NAMALWA (cell line): ENCODE measurements around the gene HELT.

Source experiments
- DNase-seq: peaks from one replicate; pipeline ENCODE4 v3.0.0-alpha.2; 2015; ENCODE audit warnings: low spot score

HELT gene

GRCh38 chr4:185003596-185004351 is 14.5 kb upstream of the HELT start:
- DNase-seq, result no peak

DNA sequence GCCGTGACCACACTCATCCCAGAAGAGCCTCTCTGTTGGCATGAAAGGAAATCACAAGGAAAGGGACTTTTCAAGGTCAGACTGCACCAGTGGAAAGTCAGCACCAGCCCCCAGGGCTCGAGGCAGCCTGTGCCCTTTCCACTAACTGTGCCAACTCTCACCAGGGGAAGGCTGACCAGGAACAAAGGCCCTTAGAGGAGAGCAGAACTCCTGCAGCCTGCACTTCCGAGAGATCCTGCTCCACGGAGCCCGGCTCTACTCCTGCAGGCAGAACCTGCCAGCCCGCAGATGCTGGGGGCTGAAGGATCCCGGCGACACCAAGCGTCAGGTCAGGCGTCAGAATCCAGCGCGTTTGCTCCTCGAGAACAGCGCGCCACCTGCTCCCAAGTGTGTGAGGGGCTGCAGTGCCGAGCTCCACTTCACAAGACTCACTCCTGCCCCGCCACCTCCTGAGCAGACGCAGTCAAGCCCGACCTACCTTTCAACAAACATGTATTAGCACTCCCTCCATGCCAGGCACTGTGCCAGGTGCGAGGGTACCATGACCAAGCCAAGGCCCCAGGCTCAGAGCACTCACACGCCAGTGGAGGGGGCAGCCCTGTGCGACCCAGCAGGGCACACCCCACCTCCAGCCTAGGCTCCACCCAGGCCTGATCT is 13.6 kb upstream of the HELT start:
- DNase-seq, result no peak

GRCh38 chr4:185005219-185005819 is 13.0 kb upstream of the HELT start:
- peak; percentile 89 for DNase-seq

DNA sequence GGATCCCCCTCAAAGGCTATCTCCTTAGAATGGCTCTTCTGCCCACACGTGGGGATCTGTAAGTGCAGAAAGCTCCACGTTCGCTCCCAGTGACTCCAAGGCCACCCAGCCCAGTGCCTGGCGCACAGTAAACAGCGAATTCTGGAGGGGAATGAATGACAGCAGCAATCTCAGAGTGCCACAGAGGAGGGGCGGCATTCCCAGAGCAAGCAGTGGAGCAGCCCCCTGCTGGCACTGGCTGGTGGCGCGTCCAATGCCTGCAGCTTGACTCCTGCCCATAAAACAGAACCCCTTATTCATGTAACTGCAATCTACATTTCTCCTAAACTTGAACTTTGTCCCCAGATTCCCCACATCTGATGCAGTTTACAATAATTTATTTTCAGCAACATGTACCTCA is 6.9 kb upstream of the HELT start:
- DNase-seq, result peak; percentile 48

DNA sequence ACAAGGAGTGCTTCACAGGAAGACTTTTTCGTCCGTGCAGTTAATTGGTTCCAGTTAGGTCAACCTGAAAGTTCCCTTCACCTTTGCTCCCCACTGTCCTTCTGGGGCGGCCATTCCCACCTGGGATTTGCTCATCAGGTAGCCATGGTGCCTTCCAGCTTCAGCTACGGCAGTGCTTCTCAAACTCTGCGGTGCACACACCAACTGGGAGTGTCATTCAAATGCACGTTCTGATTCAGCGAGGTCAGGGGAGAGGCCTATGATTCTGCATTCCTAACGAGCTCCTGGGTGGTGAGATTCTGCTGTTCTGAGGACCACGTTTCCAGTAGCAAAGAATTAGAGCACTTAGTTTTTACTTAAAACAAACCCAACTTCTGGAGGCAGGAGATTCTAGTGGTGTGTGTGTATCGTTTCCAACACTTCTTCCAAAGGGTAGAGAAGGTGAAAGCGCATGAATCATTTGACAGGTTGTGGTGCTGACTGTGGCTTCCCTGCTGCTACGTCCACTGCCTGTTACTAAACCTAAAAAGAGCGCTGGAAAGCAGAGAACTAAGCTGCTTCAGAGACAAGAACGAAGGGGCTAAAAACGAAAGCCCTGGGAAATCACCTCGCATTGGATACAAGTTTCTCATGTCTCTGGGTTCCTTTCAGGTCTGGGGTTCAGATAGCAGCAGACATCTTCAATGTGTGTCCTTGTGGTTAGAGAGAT is 4.7 kb upstream of the HELT start:
- no peak for DNase-seq

DNA sequence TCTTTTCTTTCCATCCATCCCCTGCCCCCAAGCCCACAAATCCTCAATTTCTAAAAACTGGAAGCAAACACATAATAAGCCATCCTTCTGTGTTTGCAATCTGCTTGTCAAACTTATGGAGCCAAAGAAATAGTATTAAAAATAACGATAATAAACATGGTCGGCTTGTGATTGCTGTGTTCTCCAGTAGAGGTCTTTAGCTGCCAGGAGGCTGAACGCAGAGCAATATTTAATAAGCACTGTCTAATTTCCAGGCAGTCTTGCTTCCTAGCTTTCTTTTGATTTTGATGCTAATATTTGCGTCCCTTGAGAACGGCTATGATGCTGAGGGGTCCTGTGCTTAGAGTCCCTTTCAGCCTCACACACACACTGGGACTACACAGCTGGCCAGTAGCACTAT is 3.2 kb upstream of the HELT start:
- no peak for DNase-seq

GRCh38 chr4:185016101-185016940 is 2.0 kb upstream of the HELT start:
- no peak for DNase-seq

DNA sequence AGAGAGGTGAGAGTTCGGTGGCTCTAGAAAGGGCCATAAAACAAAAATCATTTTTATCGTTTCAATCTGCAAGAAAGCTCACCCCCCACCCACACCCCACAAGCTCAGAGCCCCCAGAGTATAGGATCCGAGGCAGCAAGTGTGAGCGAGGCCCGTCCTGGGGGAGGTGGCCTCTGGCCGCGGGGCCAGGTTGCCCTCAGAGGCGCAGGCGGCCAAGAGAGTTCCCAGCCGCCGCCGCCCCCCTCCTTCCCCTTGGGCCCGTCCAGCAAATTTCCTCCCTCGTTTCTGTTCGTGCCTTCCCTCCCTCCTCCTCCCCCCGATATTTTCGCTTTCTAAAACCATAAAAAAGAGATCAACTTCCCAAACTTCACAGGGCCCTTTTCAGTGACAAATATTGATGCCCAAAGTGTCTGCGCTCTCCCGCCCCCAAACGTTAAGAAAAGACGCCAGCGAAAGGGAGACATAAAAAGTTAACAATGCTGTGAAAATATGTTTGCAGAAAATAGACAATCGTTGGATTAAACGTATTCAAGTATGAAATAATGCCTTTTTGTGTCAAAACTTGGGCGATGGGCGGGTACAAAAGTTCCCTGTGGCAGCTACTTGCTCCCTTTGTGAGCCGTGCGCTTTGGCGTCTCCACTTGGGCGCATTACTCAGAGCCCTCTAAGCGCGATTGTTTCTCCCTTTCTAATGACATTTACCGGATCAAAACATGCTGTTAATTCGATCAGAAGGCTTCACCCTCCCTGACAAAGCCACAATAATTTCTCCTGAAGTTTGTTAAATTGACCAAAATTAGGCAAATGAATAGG is 1.1 kb upstream of the HELT start:
- DNase-seq, result no peak

GRCh38 chr4:185018834-185019455 is 655 bp downstream of the HELT start:
- no peak for DNase-seq

DNA sequence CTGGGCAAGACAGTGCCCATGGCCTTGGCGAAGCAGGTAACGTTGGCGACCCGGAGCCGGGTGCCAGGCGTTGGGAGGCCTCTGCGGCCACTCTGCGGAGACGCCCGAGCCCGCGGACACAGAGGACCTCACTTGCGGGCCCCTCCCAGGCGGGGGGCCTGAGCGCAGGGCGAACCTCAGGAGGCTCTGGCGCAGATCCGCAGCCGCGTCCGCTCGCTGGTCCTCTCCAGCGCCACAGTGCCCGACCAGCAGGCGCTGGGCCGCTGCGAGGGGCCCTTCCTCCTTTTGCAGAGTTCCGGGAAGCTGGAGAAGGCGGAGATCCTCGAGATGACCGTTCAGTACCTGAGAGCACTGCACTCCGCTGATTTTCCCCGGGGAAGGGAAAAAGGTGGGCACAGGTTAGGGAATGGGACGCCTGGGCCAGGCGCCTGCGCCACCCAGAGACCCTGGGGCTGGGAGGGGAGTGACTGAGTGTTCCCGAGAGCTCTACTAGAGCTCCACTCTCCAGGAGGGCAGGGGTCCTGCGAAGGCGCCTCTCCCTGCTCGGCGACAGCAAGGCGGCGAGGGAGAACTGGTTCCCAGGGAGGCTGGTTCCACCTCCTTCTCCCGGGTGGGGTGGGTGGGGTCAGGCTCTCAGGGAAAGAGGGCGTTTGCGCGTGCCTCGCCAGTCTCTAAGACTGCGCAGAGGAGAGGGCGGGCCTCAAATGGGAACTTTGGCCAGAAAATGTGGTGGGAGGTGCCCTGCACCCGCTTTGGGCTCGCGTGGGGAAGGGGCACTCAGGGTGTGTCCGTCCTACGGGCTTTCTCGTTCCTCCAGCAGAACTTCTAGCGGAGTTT is 1.4 kb downstream of the HELT start:
- DNase-seq, result no peak

DNA sequence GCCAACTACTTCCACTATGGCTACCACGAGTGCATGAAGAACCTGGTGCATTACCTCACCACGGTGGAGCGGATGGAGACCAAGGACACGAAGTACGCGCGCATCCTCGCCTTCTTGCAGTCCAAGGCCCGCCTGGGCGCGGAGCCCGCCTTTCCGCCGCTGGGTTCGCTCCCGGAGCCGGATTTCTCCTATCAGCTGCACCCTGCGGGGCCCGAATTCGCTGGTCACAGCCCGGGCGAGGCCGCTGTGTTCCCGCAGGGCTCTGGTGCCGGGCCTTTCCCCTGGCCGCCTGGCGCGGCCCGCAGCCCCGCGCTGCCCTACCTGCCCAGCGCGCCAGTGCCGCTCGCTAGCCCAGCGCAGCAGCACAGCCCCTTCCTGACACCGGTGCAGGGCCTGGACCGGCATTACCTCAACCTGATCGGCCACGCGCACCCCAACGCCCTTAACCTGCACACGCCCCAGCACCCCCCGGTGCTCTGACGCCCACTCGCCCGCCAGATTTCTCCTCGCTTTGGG is 2.1 kb downstream of the HELT start:
- DNase-seq, result no peak

DNA sequence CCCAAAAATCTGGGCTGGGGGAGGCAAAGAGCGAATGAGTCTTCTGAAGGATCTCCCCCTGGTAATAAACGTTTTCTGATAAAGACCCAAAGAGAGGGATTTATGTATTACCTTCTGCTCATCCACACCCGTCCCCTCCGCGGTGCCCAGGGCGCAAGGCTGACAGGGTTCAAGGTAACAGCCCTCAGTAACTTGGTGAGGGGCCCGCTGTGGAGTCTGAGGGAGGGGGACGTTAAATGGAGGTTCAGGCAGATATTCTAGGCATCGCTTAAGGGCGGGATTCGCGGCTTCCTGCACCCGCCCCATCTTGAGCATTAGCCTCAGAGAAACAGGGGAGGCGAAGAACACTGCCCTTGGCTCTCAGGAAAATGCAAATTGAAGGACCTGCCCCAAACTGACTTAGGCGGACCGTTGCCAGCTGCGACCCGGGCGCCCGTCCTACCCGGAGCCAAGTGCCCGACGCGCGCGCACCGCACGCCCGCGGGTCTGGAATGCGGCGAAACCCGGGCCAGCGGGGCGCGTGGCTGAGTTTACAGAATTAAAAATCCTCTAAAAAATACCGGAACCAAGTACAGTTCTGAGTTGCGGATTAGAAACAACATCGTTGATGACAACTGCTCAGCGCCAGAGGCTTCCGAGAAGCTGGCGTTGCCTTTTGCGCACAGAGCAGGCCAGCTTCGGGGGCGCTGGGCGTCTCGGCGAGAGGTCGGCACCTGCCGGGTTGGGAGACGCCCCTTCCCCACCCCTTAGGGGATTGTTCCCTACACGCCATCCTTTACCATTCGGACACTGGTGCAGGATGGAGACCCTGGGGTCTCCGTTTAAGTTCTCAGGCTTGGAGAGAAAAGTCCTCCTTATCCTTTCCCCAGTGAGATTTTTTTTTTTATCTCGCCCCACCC is 2.8 kb downstream of the HELT start:
- DNase-seq, result no peak

DNA sequence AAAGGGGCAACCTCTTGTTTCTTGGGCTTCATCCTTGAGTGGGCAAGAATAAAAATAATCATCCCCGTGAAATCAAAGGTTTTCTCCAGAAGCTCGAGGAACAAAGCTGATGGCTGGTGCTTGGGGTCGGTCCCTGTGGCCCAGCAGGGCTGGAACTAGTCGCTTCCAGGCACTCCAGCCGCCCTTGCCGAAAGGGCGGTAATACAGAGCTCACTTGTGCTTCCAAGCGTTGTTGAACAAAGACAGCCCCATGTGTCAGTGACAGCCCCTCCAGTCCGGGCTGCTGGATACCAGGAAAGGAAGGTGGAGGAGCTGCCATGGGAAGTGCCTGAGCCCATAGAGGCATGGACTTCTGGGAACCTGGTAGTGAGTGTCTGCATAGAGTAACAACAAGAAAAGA is 5.2 kb downstream of the HELT start:
- no peak for DNase-seq

- no peak for DNase-seq
These were observed 10.3 kb downstream of the HELT start for GRCh38 chr4:185028625-185029024.

DNA sequence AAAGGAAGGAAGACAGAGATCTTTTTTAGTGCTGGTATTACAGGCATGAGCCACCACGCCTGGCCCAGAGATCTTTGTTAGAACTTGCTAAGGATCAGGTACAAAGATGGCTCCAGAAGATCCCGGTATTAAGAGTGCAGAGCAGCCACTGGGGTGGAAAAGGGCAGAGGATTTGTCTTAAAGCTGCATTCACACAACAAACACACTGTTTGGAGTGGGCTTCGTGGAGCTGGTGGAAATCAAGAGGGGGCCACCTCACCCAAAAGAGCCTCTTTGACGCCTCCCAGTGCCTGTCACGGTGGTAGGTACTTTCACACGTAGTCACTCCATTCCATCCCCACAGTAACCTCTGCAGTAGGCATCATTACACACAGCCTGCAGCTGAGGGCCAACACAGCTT is 13.3 kb downstream of the HELT start:
- DNase-seq, result no peak

DNA sequence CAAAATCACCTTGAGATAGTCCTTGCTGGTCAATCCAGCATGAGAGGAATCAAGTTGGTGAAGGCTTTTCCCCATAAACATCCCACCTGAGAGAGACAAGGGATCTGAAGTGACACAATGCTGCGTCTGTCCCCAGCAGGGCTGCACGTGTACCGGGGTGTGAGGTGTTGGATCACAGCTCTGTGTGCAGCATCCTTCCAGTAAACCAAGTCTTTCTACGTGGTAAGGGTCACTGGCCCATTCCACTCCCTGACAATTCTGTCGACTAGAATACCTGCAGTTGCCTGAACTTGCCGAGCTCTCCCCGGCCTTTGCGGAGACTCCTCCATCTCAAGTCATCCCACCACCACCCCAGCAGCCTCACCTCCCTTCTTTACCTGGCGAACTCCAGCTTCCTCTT is 14.8 kb downstream of the HELT start:
- DNase-seq, result no peak

GRCh38 chr4:185033950-185034349 is 15.7 kb downstream of the HELT start:
- DNase-seq, result no peak

GRCh38 chr4:185035284-185035683 is 17.0 kb downstream of the HELT start:
- DNase-seq, result no peak
